IPS-18a (cell line): Measurements from ENCODE around the gene SERPINA3.

Experiments used
- H3K27ac ChIP-seq: one replicate; pipeline ENCODE4 v1.5.1; 2013; ENCODE audit warnings: low read length
- H3K27me3 ChIP-seq: one replicate; pipeline ENCODE4 v1.6.1; 2013; ENCODE audit warnings: mild to moderate bottlenecking, low read length; ENCODE audit not compliant: control insufficient read depth, insufficient read depth
- H3K36me3 ChIP-seq: one replicate; pipeline ENCODE4 v1.6.1; 2013; ENCODE audit warnings: low read depth, low read length; ENCODE audit not compliant: control insufficient read depth
- H3K4me1 ChIP-seq: one replicate; pipeline ENCODE4 v1.6.1; 2013; ENCODE audit warnings: low read depth, low read length; ENCODE audit not compliant: control insufficient read depth
- H3K4me3 ChIP-seq: one replicate; pipeline ENCODE4 v1.5.1; 2013; ENCODE audit warnings: low read length
- H3K9ac ChIP-seq: one replicate; pipeline ENCODE4 v1.6.1; 2013; ENCODE audit warnings: mild to moderate bottlenecking, low read length, moderate library complexity
- H3K9me3 ChIP-seq: one replicate; pipeline ENCODE4 v1.6.1; 2013; ENCODE audit warnings: low read depth, low read length; ENCODE audit not compliant: control insufficient read depth

SERPINA3 gene

DNA sequence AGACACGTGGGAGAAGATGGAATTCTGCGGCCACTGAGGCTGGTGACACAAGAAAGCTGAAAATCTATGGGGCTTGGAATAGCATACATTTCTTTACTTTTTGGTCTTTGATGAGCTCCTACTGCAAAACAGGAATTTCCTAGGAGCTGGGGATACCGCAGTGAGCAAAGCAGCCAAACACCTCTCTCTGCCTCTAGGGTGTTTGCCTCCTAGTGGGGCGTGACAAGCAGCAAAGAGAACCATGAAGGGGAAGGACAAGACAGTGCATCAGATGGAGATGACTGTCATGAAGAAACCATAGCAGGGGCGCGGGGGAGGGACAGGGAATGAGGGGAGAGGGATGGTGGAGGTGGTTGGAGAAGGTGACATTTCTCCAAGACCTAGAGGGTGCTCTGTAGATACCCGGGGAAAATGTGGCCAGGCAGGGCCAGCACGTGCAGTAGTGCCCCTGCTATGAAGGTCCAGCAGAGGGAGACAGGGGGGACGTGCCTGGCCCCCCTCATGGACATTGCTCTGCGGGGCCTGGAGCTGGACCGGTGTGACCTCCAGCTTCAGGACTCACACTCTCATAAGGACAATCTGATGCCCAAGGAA is 58.6 kb downstream of the SERPINA3 start:
- H3K4me1 ChIP-seq: no peaks in the 10 kb centered on the region
- no peaks in the 10 kb centered on the region for H3K9me3 ChIP-seq
- no peaks in the 10 kb centered on the region for H3K27me3 ChIP-seq
- H3K9ac ChIP-seq: no peak overlapping the region
- H3K36me3 ChIP-seq: no peaks in the 10 kb centered on the region
- H3K4me3 ChIP-seq: no peak overlapping the region
- no peak overlapping the region for H3K27ac ChIP-seq

DNA sequence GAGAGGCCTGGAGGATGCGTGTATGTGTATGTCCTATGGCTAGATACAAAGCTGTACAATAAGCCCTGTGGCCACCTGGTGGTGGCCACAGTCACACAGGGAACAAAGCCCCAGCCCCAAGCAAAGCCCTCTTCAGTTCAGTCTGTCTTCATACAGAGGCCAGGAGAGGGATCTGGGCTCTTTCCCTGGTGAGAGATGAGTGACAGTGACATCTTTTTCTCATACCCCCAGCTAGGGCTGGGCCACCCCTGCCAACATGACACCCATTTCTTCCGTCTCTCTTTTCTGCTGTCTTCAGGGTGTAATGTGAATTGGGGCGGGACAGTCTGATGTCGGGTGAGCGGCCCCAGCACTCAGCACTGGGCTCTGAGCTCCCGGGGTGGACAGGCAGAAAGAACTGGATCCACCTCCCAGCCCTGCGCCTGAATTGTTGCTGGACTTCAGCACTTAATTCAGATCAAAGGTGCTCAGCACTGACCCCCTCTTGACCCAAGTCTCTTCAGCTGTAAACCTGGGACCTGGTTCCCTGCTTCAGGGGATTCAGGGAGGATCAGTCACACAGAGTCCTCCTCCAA is 59.8 kb downstream of the SERPINA3 start:
- H3K4me1 ChIP-seq: no peaks in the 10 kb centered on the region
- H3K27me3 ChIP-seq: no peaks in the 10 kb centered on the region
- no peaks in the 10 kb centered on the region for H3K36me3 ChIP-seq
- H3K9ac ChIP-seq: no peak overlapping the region
- H3K27ac ChIP-seq: no peak overlapping the region
- H3K4me3 ChIP-seq: no peak overlapping the region
- no peaks in the 10 kb centered on the region for H3K9me3 ChIP-seq

DNA sequence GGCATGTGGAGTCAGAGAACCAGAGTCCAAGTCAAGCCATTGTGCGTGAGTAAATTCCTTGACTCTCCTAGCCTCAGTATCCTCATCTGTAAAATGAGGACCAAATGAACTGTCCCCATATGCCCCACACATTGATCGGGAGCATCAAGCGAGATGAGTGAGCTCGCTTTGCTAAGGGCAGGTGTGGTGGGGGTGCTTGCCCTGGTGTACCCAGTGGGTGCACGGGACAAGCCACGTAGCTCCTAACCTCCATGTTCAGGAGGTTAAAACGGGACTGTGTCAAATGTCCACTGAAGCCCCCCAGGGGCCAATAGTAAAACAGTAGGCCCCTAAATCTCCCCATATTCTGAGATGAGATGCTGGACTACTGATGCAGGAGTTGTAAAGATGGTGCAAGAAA is 60.9 kb downstream of the SERPINA3 start:
- Histone ChIP-seq H3K4me1 (no peaks in the 10 kb centered on the region), H3K9me3 (no peaks in the 10 kb centered on the region), H3K9ac (no peak overlapping the region), H3K27me3 (no peaks in the 10 kb centered on the region), H3K27ac (no peak overlapping the region), H3K4me3 (no peak overlapping the region), H3K36me3 (no peaks in the 10 kb centered on the region)
